Right cardiac atrium (tissue), 5 donors: ENCODE measurements around the gene DHX29. TPM values are rescaled to one million over a fixed set of nuclear protein-coding genes. Genes with fewer than 3 reads are reported as not detected.
"Not testable (repeated sequence)": the region's sequence is repeated elsewhere in the genome, so short reads cannot be mapped to it uniquely, and the experiment has no call there.

Experiments used
- ATAC-seq, 2 donors: fragments of 200-7000 bp; cut with Tn5 transposase; one replicate each; pipeline versions ENCODE4 v1.8.0 to v1.9.1; 2020; ENCODE audit warnings: moderate library complexity in 2 of 2, mild to moderate bottlenecking in 1 of 2
- DNase-seq, 3 donors: peaks; one replicate each; pipeline ENCODE4 v3.0.0-alpha.2; 2020
- H3K27ac ChIP-seq: one replicate; pipeline ENCODE4 v1.5.1; 2013; ENCODE audit warnings: mild to moderate bottlenecking, low read length, control low read depth, moderate library complexity
- H3K27me3 ChIP-seq: one replicate; pipeline ENCODE4 v1.6.1; 2013; ENCODE audit not compliant: control insufficient read depth, insufficient read depth
- H3K4me1 ChIP-seq: one replicate; pipeline ENCODE4 v1.6.1; 2013; ENCODE audit warnings: low read length; ENCODE audit not compliant: control insufficient read depth, insufficient read depth
- H3K4me3 ChIP-seq: one replicate; pipeline ENCODE4 v1.5.1; 2013; ENCODE audit warnings: low read length, control low read depth
- H3K9me3 ChIP-seq: one replicate; pipeline ENCODE4 v1.6.1; 2013; ENCODE audit warnings: low read length; ENCODE audit not compliant: control insufficient read depth
- WGBS: extraction: QIAGEN DNeasy Blood & Tissue Kit; methylation state at CpG from one replicate; pipeline ENCODE4 v1.1.7; 2013; 5-methylcytosine and 5-hydroxymethylcytosine counted together
- intact Hi-C, 4 donors: fragments of 100-400 bp; cut with DNase I; formaldehyde crosslinking; loops; one replicate each; pipeline versions ENCODE4 v1.11.0 to v1.14.0; 2022 to 2023
- polyA plus RNA-seq: library from polyadenylated mRNA; stranded (reverse); fragments of 200-250 nt; gene quantifications from one replicate; pipeline ENCODE4 v1.2.3, GENCODE V29; 2013
- total RNA-seq, 4 donors: library from RNA; stranded (reverse); fragmentation: NEBNext Ultra II Directional; extraction: Animal tissue kit (Norgen Biotek cat#: 25700); gene quantifications; one replicate each; pipeline ENCODE4 v1.2.1, GENCODE V29; 2021
- donor health status: healthy with polysubstance abuse.
- donor health status: DM: no; HTN: yes; CAD: no.
- donor health status: DM: no; HTN: no; CAD: no.
- donor health status: DM: no; HTN: yes; CAD: no; lungs with severe emphysema.
- donor health status: DM: yes; HTN: yes; CAD: no.

Gene DHX29
- total and polyA plus RNA-seq, 5 donors = 9.1 to 21.4 (median 20.2) TPM

DNA sequence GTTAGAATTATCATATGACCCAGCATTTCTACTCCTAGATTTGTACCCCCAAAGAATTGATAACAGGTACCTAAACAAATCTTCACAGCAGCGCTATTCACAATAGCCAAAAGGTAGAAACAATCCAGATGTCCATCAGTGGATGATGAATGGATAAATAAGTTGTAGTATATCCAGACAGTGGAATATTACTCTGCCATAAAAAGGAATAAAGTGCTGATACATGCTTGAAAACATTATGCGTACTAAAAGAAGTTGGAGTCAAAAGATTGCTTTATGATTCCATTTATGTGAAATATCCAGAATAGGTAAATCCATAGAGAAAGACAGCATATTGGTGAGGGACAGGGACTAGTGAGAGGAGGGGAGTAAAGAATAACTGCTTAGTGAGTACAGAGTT lies 26.3 kb upstream of the DHX29 start:
- Histone ChIP-seq H3K27me3 (no peaks in the 10 kb centered on the region), H3K9me3 (no peaks in the 10 kb centered on the region), H3K27ac (no peak overlapping the region), H3K4me3 (no peak overlapping the region), H3K4me1 (no peaks in the 10 kb centered on the region)
- WGBS = 96% methylated on average over 2 of the region's 2 CpGs
- ATAC-seq (no peak), DNase-seq (no peak)
- intact Hi-C loops = no loop called here

DNA sequence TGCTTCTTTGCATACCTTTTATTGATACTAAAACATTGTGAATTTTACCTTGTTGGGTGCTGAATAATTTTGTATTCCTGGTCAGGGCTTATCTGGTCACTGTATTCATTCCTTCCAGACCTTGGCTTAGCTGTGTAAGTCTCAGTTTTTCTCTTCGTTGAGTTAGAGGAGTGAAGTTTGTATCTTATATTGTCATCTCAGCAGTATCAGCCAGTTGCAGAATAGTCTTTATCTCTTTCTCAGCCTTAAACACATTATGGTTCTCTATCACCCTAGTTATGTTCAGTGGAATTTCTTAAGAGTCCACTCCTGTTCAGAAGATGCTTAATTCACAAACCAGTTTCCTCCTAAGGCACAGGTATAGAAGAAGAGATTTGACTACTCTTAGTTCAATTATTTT lies 25.5 kb upstream of the DHX29 start:
- H3K27ac ChIP-seq = no peak overlapping the region
- no peak overlapping the region for H3K4me3 ChIP-seq
- DNase-seq (no peak), ATAC-seq (no peak)
- 70% methylated on average over 1 of the region's 1 CpG for WGBS
- H3K27me3 ChIP-seq = no peaks in the 10 kb centered on the region
- no peaks in the 10 kb centered on the region for H3K4me1 ChIP-seq
- no peaks in the 10 kb centered on the region for H3K9me3 ChIP-seq
- intact Hi-C loops = no loop called here

DNA sequence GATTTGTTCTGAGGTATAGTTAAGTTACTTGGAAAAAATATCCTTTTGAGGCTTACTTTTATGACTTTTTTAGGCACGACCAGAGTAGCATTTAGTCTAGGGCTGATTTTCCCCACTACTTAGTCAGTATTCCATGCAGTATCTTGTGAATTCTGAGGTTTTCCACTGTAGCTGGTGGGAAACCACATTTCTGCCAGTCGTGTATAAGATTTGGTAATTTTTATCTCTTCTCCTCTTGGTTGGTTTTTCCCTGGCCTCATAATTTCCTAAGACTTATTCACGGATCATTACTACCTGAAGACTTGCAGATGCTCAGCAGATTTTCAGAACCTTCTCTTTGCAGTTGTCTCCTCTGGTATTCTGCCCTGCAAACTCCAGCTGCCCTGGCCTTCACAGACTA lies 23.8 kb upstream of the DHX29 start:
- Histone ChIP-seq H3K27me3 (no peaks in the 10 kb centered on the region), H3K9me3 (no peaks in the 10 kb centered on the region), H3K27ac (no peak overlapping the region), H3K4me1 (no peaks in the 10 kb centered on the region), H3K4me3 (no peak overlapping the region)
- DNase-seq (no peak), ATAC-seq (no peak)
- intact Hi-C loops = no loop called here
- WGBS = 87% methylated on average over 3 of the region's 3 CpGs

DNA sequence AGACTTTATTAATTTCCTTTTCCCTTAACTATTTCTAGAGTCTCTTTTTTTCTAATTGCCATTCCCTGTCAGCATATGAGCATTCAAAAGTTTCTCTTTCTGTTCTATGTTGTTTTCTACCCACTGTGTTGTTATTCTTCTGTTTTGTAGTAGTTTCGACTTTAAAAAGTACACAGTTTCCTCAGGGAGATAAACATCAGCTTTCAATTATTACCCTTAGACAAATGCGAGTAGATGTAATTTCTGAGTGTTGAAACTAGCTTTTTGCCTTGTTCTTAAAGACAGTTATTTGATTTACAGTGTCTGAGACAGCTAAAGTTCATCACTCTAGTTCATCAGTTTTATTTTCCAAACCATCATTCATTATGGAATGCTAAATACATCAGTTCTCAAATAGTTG lies 19.8 kb upstream of the DHX29 start:
- Histone ChIP-seq H3K27me3 (no peaks in the 10 kb centered on the region), H3K9me3 (no peaks in the 10 kb centered on the region), H3K4me3 (no peak overlapping the region), H3K4me1 (no peaks in the 10 kb centered on the region), H3K27ac (no peak overlapping the region)
- DNase-seq = no peak
- intact Hi-C loops = no loop called here
- ATAC-seq = no peak
- 51% methylated on average over 2 of the region's 2 CpGs for WGBS

DNA sequence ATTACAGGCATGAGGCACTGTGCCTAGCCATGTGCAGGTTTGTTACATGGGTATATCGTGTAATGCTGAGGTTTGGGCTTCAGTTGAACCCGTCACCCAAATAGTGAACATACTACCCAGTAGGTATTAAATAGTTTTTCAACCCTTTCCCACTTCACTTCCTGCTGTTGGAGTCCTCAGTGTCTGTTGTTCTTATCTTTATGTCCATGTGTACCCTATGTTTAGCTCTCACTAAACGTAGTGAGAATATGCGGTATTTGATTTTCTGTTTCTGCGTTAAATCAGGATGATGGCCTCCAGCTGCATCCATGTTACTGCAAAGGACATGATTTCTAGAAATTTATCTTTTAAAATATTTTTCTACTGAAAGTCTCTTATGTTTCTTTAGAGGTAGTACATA lies 18.1 kb upstream of the DHX29 start:
- intact Hi-C loops = no loop called here
- Histone ChIP-seq H3K4me3 (no peak overlapping the region), H3K9me3 (no peaks in the 10 kb centered on the region), H3K27ac (no peak overlapping the region), H3K4me1 (peaks cover 3% of the 10 kb centered on the region), H3K27me3 (no peaks in the 10 kb centered on the region)
- DNase-seq (no peak), ATAC-seq (no peak)
- WGBS = 87% methylated on average over 5 of the region's 5 CpGs

DNA sequence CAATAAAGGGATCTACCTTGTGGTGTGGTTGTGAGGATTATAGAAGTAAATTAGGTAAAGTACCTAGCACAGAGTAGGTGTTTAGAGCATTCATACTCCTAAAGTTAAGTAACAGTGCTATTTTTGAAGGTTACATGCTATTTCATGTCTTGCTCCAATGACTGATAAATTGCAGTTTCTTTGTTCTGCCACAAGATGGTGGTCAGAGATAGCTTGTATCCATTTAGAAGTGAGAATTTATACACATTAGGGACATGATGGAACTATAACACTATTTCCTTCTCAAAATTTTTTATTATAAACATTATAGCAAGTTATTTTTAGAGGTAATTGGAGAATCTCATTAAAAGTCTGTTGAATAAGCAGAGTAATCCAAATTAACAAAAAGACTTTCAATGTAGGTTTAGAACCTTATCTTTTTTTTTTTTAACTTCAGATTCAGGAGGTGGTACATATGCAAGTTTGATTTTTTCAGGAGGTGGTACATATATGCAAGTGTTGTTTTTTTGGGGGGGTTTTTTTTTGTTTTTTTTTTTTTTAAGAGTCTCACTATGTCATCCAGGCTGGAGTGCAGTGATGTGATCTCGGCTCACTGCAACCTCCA lies 17.4 kb upstream of the DHX29 start:
- Histone ChIP-seq H3K4me3 (no peak overlapping the region), H3K9me3 (no peaks in the 10 kb centered on the region), H3K4me1 (peaks cover 3% of the 10 kb centered on the region), H3K27ac (no peak overlapping the region), H3K27me3 (no peaks in the 10 kb centered on the region)
- DNase-seq (no peak), ATAC-seq (peak in 1 of 2 donors; percentile 56)
- WGBS = 94% methylated on average over 1 of the region's 1 CpG
- intact Hi-C loops = no loop called here

DNA sequence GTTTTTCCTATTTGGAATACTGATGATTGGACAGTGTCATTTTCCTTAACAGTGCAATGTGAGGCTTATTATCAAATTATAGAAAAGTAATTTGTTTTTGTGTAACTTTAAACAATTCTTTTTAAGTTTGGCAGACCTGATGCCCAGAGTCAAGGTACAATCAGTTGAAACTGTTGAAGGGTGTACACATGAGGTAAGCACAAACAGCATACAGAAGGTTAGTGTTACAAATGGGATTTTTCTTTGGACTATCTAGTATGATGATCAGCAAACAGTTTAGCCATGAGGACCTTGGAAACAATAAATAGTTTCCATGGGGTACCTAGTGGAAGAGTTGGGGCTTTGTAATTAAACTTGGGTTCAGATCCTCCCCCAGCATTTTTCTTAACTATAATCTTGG lies 16.5 kb upstream of the DHX29 start:
- Histone ChIP-seq H3K27me3 (no peaks in the 10 kb centered on the region), H3K27ac (no peak overlapping the region), H3K4me1 (peaks cover 3% of the 10 kb centered on the region), H3K4me3 (no peak overlapping the region), H3K9me3 (no peaks in the 10 kb centered on the region)
- intact Hi-C loops = no loop called here
- ATAC-seq (no peak), DNase-seq (no peak)

DNA sequence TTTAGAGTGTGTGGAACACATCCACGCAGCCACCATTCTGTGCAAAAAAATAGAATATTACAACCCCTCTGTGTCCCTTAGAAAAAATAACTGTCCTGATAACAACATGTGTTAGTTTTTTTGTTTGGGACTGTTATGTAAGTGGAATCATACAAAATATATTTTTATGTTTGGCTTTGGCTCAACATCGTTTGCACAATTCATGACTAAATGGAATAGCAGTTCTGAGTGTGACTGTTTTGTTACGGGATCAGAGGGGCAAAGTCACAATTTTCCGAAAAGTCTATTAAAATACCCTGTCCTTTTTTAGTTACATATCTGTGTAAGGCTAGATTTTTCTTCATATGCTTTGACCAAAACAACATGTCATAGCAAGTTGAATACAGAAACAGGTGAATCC lies 13.1 kb upstream of the DHX29 start:
- intact Hi-C loops = no loop called here
- Histone ChIP-seq H3K9me3 (no peaks in the 10 kb centered on the region), H3K4me3 (no peak overlapping the region), H3K27ac (no peak overlapping the region), H3K27me3 (no peaks in the 10 kb centered on the region), H3K4me1 (peaks cover 3% of the 10 kb centered on the region)
- 63% methylated on average over 4 of the region's 4 CpGs for WGBS
- DNase-seq = no peak
- no peak for ATAC-seq

DNA sequence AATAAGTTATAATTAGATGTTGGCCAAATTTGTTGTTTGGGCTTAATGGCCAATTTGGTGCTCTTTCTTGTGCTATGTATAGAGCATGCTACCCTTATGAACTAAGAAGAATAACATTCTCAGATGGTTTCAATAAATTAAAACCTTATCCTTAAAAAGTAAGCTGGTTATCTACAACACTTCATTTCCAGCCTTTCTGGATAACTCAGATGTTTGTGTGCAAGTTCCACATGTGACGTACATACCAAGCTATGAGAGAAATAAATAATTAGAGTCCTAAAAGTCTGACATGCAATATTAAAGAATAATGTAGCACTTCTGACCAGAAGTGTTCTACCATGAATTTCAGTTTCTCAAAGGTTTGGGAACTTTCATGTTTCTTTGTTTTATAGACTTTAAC lies 12.0 kb upstream of the DHX29 start:
- Histone ChIP-seq H3K4me1 (peaks cover 5% of the 10 kb centered on the region), H3K9me3 (no peaks in the 10 kb centered on the region), H3K4me3 (no peak overlapping the region), H3K27me3 (no peaks in the 10 kb centered on the region), H3K27ac (no peak overlapping the region)
- DNase-seq (no peak), ATAC-seq (no peak)
- intact Hi-C loops = no loop called here
- WGBS = 69% methylated on average over 1 of the region's 1 CpG

DNA sequence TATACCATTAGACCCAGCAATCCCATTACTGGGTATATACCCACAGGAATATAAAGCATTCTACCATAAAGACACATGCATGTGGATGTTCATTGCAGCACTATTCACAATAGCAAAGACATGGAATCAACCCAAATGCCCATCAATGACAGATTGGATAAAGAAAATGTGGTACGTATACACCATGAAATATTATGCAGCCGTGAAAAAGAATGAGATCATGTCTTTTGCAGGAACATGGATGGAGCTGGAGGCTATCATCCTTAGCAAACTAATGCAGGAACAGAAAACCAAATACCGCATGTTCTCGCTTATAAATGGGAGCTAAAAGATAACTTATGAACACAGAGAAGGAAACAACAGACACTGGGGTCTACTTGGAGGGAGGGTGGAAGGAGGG lies 10.7 kb upstream of the DHX29 start:
- intact Hi-C loops, H3K27ac ChIP-seq, H3K4me1 ChIP-seq, ATAC-seq, H3K9me3 ChIP-seq, H3K4me3 ChIP-seq, H3K27me3 ChIP-seq, DNase-seq: not testable (repeated sequence)
- WGBS = 97% methylated on average over 4 of the region's 4 CpGs

DNA sequence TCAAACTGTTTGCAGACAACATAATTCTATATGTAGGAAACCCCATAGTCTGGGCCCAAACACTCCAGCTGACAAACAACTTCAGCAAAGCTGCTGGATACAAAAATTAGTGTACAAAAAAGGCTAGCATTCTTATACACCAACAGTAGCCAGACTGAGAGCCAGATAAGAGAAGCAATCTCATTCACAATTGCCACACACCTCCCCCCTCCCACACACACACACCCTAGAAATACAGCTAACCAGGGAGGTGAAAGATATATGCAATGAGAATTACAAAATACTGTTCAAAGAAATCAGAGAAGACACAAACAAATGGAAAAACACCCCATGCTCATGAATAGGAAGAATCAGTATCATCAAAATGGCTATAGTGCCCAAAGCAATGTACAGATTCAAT lies 9.3 kb upstream of the DHX29 start:
- intact Hi-C loops = no loop called here
- Histone ChIP-seq H3K9me3 (no peaks in the 10 kb centered on the region), H3K27me3 (no peaks in the 10 kb centered on the region), H3K4me3 (no peak overlapping the region), H3K27ac (no peak overlapping the region), H3K4me1 (peaks cover 10% of the 10 kb centered on the region)
- DNase-seq = no peak
- no peak for ATAC-seq

DNA sequence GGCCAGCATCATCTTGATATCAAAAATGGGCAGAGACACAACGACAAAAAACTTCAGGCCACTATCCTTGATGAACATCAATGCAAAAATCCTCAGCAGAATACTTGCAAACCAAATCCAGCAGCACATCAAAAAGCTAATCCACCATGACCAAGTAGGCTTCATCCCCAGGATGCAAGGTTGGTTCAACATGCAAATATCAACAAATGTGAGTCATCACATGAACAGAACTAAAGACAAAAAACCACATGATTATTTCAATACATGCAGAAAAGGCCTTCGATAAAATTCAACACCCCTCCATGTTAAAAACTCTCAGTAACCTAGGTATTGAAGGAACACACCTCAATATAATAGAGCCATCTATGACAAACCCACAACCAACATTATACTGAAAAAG lies 8.8 kb upstream of the DHX29 start:
- intact Hi-C loops = no loop called here
- peaks cover 7% of the 10 kb centered on the region for H3K4me1 ChIP-seq
- no peak overlapping the region for H3K4me3 ChIP-seq
- 98% methylated on average over 2 of the region's 2 CpGs for WGBS
- DNase-seq (no peak), ATAC-seq (no peak)
- H3K9me3 ChIP-seq = no peaks in the 10 kb centered on the region
- H3K27ac ChIP-seq = no peak overlapping the region
- no peaks in the 10 kb centered on the region for H3K27me3 ChIP-seq
